GM10248 (cell line): ENCODE measurements around the gene BPIFB4.

ENCODE experiments used
- CTCF ChIA-PET: fragments of 300-600 bp; sonication (Branson Sonifier 250); formaldehyde crosslinking; extraction: SDS; loops from one replicate; lab custom pipeline; 2021; ENCODE audit warnings: antibody characterized with exemption; lab: Yijun Ruan, JAX
- POLR2A ChIA-PET: fragments of 350-650 bp; sonication (Branson Sonifier 250); formaldehyde crosslinking; extraction: SDS; loops from one replicate; lab custom pipeline; 2020; ENCODE audit warnings: antibody characterized with exemption; lab: Yijun Ruan, JAX
- DNase-seq: peaks from one replicate; pipeline ENCODE4 v3.0.0; 2012; ENCODE audit errors: extremely low spot score
- CTCF ChIP-seq: IDR thresholded peaks from 2 replicates; pipeline ENCODE4 v1.5.1; 2012; ENCODE audit warnings: mild to moderate bottlenecking, low read depth; ENCODE audit errors: extremely low read depth, missing control alignments, control extremely low read depth

BPIFB4 gene

GRCh38 chr20:33127422-33128097 is 48.1 kb downstream of the BPIFB4 start:
- ChIA-PET POLR2A (no interaction called here), CTCF (interaction anchor here (1.1 to 1.2 kb wide), 2 partner anchors 9 to 135 kb away, joined by 3 read pairs; no protein-coding TSS in a partner anchor)
- no peak for TF ChIP-seq CTCF
- no peak for DNase-seq

DNA sequence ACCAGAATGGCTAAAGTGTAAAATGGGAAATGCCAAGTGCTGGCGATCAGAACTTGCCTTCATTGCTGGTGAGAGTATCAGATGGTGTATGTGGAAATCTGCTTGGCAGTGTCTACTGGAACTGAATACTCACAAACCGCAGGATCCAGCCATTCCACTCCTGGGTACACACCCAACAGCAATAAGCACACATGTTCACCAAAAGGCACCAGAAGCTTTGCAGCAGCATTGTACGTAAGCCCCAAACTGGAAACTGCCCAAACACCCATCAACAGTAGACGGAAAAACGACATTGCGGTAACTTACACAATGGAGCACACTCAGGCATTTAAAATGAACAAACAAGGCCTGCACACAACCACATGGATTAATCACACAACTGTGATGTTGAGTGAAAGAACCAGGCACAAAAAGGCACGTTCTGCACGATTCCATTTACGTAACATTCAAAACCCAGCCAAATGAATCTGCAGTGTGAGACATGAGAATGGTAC is 51.2 kb downstream of the BPIFB4 start:
- ChIA-PET CTCF (interaction anchor here (1.3 kb wide), 1 partner anchor 11 kb away, joined by 3 read pairs; no protein-coding TSS in a partner anchor), POLR2A (no interaction called here)
- DNase-seq, result no peak
- no peak for TF ChIP-seq CTCF

- TF ChIP-seq CTCF, result no peak
- DNase-seq, result no peak
- ChIA-PET CTCF (no interaction called here), POLR2A (no interaction called here)
Measured at GRCh38 chr20:33131949-33132473, 52.6 kb downstream of the BPIFB4 start.

DNA sequence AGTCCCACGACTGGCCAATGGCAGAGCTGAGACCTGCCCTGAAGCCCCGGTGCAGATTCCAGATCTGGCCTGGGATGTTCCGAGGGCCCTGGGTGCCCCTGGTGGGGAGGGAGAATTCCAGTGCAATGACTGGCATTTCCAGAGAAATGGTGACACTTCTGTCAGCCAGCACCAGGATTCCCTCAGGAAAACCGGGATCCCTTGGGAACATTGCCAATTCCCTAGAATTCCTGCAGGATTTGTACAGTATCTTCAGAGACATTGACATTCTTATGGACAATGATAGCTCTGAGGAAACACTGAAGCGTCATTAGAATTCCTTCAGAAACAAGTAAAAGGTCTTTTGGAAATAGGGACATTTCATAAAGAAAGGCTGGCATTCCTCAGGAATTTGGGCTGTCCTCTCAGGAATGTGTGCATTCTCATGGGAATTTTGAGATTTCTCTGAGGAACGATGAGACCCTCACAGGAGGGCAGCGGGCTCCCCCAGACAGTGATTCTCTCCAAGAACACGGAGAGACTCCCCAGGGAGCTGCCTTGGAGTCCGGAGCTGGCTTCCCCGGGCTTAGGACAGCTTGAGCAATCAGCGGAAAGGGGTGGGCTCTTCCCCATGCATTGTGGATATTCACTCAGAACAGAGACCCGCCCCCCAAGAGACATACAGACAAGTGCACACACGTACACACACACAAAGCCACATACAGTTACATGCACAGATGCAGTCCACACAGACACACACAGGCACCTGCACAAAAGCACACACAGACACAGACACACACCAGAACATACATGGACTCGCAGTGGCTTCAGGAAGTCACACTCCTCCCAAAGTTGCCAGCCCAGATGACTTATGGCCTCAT is 53.3 kb downstream of the BPIFB4 start:
- POLR2A ChIA-PET, result no interaction called here
- CTCF ChIA-PET, result no interaction called here
- no peak for TF ChIP-seq CTCF
- no peak for DNase-seq

GRCh38 chr20:33133373-33133941 is 54.0 kb downstream of the BPIFB4 start:
- no peak for TF ChIP-seq CTCF
- DNase-seq, result no peak
- CTCF ChIA-PET, result no interaction called here
- POLR2A ChIA-PET, result no interaction called here

DNA sequence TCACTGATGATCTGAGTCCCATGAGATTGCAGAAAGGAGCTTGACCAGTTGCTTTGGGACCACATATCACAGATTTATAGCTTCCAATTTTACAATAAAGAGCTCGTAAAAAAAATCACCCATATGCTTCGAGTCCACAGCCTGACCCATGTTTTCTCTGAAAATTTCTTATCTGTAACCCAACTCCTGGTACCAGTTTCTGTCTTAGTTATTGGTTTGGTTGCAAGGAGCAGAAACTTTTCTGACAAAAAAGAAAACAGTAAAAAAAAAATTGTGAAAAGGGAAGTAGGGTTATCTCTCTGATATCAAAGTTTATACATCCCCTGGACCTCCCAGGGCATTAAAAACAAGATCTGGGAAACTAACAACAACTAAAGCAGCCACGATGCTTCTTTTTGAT is 57.8 kb downstream of the BPIFB4 start:
- CTCF ChIA-PET, result interaction anchor here (0.9 kb wide), 1 partner anchor 14 kb away, joined by 3 read pairs; no protein-coding TSS in a partner anchor
- no peak for DNase-seq
- TF ChIP-seq CTCF, result no peak
- POLR2A ChIA-PET, result no interaction called here
